LNCaP clone FGC (cell line): ENCODE data around the gene TEF.

Experiments
- DNase-seq: peaks from one replicate; pipeline ENCODE4 v3.0.0-alpha.2; 2011; ENCODE audit warnings: low read depth
- H3K4me3 ChIP-seq: 2 replicates; pipeline ENCODE4 v1.5.1; 2011; ENCODE audit warnings: mild to moderate bottlenecking, low read depth, low read length, control low read depth
- CTCF ChIP-seq: IDR thresholded peaks from 2 replicates; pipeline ENCODE4 v1.5.1; 2012; ENCODE audit warnings: mild to moderate bottlenecking; ENCODE audit not compliant: control insufficient read depth, insufficient read depth; ENCODE audit errors: extremely low read depth

Gene TEF

GRCh38 chr22:41367039-41367679, 14.6 kb upstream of the TEF start:
- TF ChIP-seq CTCF: peak; percentile 34
- peak; percentile 91 for DNase-seq
- peak overlapping the region; percentile 43 for H3K4me3 ChIP-seq

- DNase-seq: no peak
- H3K4me3 ChIP-seq: peak overlapping the region; percentile 43
- no peak for TF ChIP-seq CTCF
These were observed 13.8 kb upstream of the TEF start for GRCh38 chr22:41367680-41368542.

- DNase-seq: no peak
- H3K4me3 ChIP-seq: no peak overlapping the region
- no peak for TF ChIP-seq CTCF
These were observed 13.0 kb upstream of the TEF start for GRCh38 chr22:41368543-41369423.

GRCh38 chr22:41369424-41369745, 12.4 kb upstream of the TEF start:
- TF ChIP-seq CTCF: no peak
- DNase-seq: no peak
- H3K4me3 ChIP-seq: no peak overlapping the region

GRCh38 chr22:41369837-41370236, 11.9 kb upstream of the TEF start:
- TF ChIP-seq CTCF: no peak
- DNase-seq: no peak
- no peak overlapping the region for H3K4me3 ChIP-seq

GRCh38 chr22:41377846-41378245, 3.9 kb upstream of the TEF start:
- H3K4me3 ChIP-seq: no peak overlapping the region
- TF ChIP-seq CTCF: no peak
- no peak for DNase-seq
